HepG2 (cell line): ENCODE measurements around the gene NUCB1. TPM values are rescaled to one million over a fixed set of nuclear protein-coding genes. Genes with fewer than 3 reads are reported as not detected.

Experiments used
- ELK4 ChIP-seq: sonication (generic); formaldehyde crosslinking; IDR thresholded peaks from 2 replicates; pipeline ENCODE4 v1.9.0; 2021; ENCODE audit warnings: missing genetic modification reagents, borderline replicate concordance
- GATAD2A ChIP-seq: IDR thresholded peaks from 2 replicates; pipeline ENCODE4 v1.6.1; 2016
- HOXA3 ChIP-seq: sonication (generic); formaldehyde crosslinking; IDR thresholded peaks from 2 replicates; pipeline ENCODE4 v1.5.0; 2020; ENCODE audit warnings: missing genetic modification reagents
- KDM5B ChIP-seq: sonication (generic); formaldehyde crosslinking; IDR thresholded peaks from 2 replicates; pipeline ENCODE4 v1.4.0; 2020; ENCODE audit warnings: missing genetic modification reagents, mild to moderate bottlenecking, borderline replicate concordance
- KDM6A ChIP-seq: IDR thresholded peaks from 2 replicates; pipeline ENCODE4 v1.6.1; 2016; ENCODE audit warnings: low read depth
- PATZ1 ChIP-seq: sonication (generic); formaldehyde crosslinking; IDR thresholded peaks from 2 replicates; pipeline ENCODE4 v1.4.0; 2020; ENCODE audit warnings: missing genetic modification reagents
- SAP130 ChIP-seq: IDR thresholded peaks from 2 replicates; pipeline ENCODE4 v1.6.1; 2016; ENCODE audit warnings: low read depth
- SMAD1 ChIP-seq: sonication (generic); formaldehyde crosslinking; IDR thresholded peaks from 2 replicates; pipeline ENCODE4 v1.4.0; 2020; ENCODE audit warnings: missing genetic modification reagents, low read depth, mild to moderate bottlenecking, borderline replicate concordance
- SNAPC2 ChIP-seq: sonication (generic); formaldehyde crosslinking; IDR thresholded peaks from 2 replicates; pipeline ENCODE4 v1.8.1; 2022; ENCODE audit warnings: mild to moderate bottlenecking, missing genetic modification reagents
- TAF15 ChIP-seq: fragments of 200-400 bp; formaldehyde crosslinking; IDR thresholded peaks from one replicate; pipeline ENCODE4 v1.6.1; 2018; ENCODE audit warnings: mild to moderate bottlenecking, low read depth, low read length; ENCODE audit not compliant: poor library complexity, severe bottlenecking
- THAP11 ChIP-seq: IDR thresholded peaks from 2 replicates; pipeline ENCODE4 v1.6.1; 2016; ENCODE audit warnings: missing biosample characterization, missing genetic modification reagents
- ZBTB44 ChIP-seq: sonication (generic); formaldehyde crosslinking; IDR thresholded peaks from 2 replicates; pipeline ENCODE4 v1.4.0; 2020; ENCODE audit warnings: missing genetic modification reagents
- ZFP36L2 ChIP-seq: sonication (generic); formaldehyde crosslinking; IDR thresholded peaks from 2 replicates; pipeline ENCODE4 v1.4.0; 2020; ENCODE audit warnings: missing genetic modification reagents
- ZFP90 ChIP-seq: sonication (generic); formaldehyde crosslinking; IDR thresholded peaks from 2 replicates; pipeline ENCODE4 v1.8.0; 2022; ENCODE audit warnings: missing genetic modification reagents, mild to moderate bottlenecking, inconsistent platforms, borderline replicate concordance
- ZNF143 ChIP-seq: sonication (generic); formaldehyde crosslinking; IDR thresholded peaks from 2 replicates; pipeline ENCODE4 v1.4.0; 2020; ENCODE audit warnings: missing genetic modification reagents
- ZNF331 ChIP-seq: sonication (generic); formaldehyde crosslinking; IDR thresholded peaks from 2 replicates; pipeline ENCODE4 v1.4.0; 2020; ENCODE audit warnings: missing genetic modification reagents
- ZNF362 ChIP-seq: sonication (generic); formaldehyde crosslinking; IDR thresholded peaks from 2 replicates; pipeline ENCODE4 v1.4.0; 2020; ENCODE audit warnings: missing genetic modification reagents, mild to moderate bottlenecking, borderline replicate concordance
- ZNF530 ChIP-seq: sonication (generic); formaldehyde crosslinking; IDR thresholded peaks from 2 replicates; pipeline ENCODE4 v1.5.0; 2020; ENCODE audit warnings: low read depth, mild to moderate bottlenecking, missing genetic modification reagents
- ZNF687 ChIP-seq: sonication (generic); formaldehyde crosslinking; IDR thresholded peaks from 2 replicates; pipeline ENCODE4 v1.5.1; 2020; ENCODE audit warnings: mild to moderate bottlenecking, missing genetic modification reagents, moderate library complexity
- polyA plus RNA-seq, 8 experiments: library from polyadenylated mRNA; depleted of rRNA in 3 of 8; stranded (reverse) in 7 of 8; unstranded in 1 of 8; fragments of >200 nt; fragmentation: Illumina TruSeq in 4 of 8; extraction: Trizol in 4 of 8; gene quantifications; 2 replicates each; pipeline versions ENCODE4 v1.2.1 to v1.2.3, GENCODE V29; 2011 to 2016; ENCODE audit warnings: low read depth in 4 of 8, missing spikeins in 1 of 8, mixed read lengths in 1 of 8; ENCODE audit not compliant: insufficient read depth in 1 of 8
- total RNA-seq, 5 experiments: library from RNA; depleted of rRNA; stranded (reverse); fragments of >200 nt; fragmentation: Illumina TruSeq; extraction: Trizol; gene quantifications; 2 replicates each; pipeline ENCODE4 v1.2.3, GENCODE V29; 2016; ENCODE audit warnings: low read depth in 1 of 5

The NUCB1 gene
- total and polyA plus RNA-seq, 2 of the 13 experiments (the other 11 are each of a cell fraction or from before 2014, with no cell fraction given), result 82.3 to 106 TPM

GRCh38 chr19:48962029-48962848 lies 62.1 kb downstream of the NUCB1 start (continued):
- TF ChIP-seq ZBTB44 (CRISPR knock-in tag) (0 out of 2 replicates have a peak, but pooled peaks have one; percentile 58), ZNF687 (CRISPR knock-in tag) (peak; percentile 94), ZNF143 (CRISPR knock-in tag) (peak; percentile 42; the same call in 1 of the 2 replicates), ZFP90 (CRISPR knock-in tag) (no peak; the same call in 1 of the 2 replicates), ZNF331 (CRISPR knock-in tag) (peak; percentile 73), KDM5B (peak; percentile 41; the same call in 1 of the 2 replicates), ELK4 (no peak), HOXA3 (CRISPR knock-in tag) (peak; percentile 76), GATAD2A (CRISPR knock-in tag) (peak; percentile 69), KDM6A (peak; percentile 60; the same call in 1 of the 2 replicates), ZNF530 (CRISPR knock-in tag) (no peak), ZFP36L2 (0 out of 2 replicates have a peak, but pooled peaks have one; percentile 26), SMAD1 (CRISPR knock-in tag) (no peak), THAP11 (CRISPR knock-in tag) (peak; percentile 78), TAF15 (peak; percentile 59), ZNF362 (peak; percentile 45), SAP130 (peak; percentile 91), PATZ1 (peak; percentile 99), SNAPC2 (no peak)
